HG02943 (cell line): ENCODE data around the gene HTR3D.
"Not testable (repeated sequence)": the region's sequence is repeated elsewhere in the genome, so short reads cannot be mapped to it uniquely, and the experiment has no call there.

ENCODE experiments used
- ATAC-seq: cut with Tn5 transposase; IDR thresholded peaks from one replicate; pipeline ENCODE4 v1.9.1; 2021; ENCODE audit warnings: mild to moderate bottlenecking, low read depth, moderate library complexity; ENCODE audit not compliant: unreplicated experiment

Gene HTR3D

DNA sequence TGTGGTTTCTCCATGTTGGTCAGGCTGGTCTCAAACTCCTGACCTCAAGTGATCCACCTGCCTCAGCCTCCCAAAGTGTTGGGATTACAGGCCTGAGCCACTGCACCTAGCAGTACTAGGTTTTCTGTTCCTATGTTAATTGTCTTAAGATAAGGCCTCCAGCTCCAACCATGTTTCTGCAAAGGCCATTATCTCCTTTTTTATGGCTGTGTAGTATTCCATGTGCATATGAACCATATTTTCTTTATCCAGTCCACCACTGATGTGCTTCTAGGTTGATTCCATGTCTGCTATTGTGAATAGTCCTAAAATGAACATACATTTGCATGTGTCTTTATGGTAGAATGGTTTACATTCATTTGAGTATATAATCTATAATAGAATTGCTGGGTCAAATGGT is 31.1 kb downstream of the HTR3D start:
- ATAC-seq: no peak

DNA sequence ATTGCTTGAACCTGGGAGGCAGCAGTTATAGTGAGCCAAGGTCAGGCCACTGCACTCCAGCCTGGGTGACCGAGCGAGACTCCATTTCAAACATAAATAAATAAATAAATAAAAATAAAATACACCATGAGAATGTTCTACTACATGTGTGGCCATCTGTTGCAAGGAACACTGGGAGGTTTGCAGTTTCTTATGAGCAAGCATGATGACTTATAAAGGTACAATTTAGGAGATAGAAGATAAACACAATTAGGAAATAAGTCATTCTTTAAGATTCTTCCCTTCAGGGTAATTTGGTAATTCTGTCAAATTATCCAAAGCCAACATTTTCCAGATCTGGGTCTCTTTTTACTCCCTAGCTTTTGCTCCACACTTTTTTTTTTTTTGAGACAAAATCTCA is 34.7 kb downstream of the HTR3D start:
- no peak for ATAC-seq

DNA sequence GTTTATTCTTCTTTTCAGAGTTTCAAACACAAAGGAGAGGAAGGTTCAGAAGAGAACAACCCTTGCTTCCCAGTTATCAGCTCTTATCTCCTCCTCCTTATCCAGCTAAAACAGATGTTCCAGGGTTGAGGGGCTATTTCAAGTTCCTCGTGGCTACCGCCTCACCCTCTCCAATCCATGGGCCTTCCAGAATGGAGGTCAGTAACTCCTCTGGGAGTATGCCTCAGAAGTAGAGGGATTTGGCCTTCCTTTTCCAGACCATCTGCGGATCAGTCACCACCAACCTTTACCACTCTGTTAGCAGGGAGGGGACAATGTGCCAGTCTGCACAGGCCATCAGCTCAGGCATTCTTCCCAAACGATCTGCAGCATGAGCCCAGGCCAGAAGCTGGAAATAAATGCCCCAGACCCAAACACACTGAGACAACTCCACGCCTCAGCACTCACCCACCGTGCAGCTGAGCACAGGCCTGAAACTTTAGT is 36.1 kb downstream of the HTR3D start:
- ATAC-seq: no peak

DNA sequence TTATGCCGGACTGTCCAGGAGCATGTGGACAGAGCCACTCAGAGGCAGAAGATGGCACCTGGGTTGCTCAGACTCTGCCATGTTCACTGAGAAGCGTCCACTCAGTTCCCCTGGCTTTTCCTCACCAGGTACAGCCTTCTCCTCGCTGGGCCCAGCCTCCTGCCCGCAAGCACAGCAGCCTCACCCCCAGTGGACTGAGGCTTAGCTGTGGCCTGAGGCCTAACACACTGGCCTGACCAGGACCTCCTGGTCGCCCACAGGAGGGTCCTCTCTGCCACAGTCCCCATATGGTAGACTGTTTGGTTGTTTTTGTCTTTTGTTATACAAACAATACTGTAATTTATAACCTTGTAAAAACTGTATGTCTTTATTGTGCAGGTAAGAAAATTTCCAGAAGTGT is 36.8 kb downstream of the HTR3D start:
- no peak for ATAC-seq

DNA sequence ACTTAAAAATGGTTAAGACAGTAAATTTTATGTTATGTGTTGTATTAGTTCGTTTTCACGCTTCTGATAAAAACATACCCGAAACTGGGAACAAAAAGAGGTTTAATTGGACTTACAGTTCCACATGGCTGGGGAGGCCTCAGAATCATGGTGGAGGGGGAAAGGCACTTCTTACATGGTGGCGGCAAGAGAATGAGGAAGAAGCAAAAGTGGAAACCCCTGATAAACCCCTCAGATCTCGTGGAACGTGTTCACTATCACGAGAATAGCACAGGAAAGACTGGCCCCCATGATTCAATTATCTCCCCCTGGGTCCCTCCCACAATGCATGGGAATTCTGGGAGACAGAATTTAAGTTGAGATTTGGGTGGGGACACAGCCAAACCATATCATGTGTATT is 39.6 kb downstream of the HTR3D start:
- ATAC-seq: not testable (repeated sequence)

DNA sequence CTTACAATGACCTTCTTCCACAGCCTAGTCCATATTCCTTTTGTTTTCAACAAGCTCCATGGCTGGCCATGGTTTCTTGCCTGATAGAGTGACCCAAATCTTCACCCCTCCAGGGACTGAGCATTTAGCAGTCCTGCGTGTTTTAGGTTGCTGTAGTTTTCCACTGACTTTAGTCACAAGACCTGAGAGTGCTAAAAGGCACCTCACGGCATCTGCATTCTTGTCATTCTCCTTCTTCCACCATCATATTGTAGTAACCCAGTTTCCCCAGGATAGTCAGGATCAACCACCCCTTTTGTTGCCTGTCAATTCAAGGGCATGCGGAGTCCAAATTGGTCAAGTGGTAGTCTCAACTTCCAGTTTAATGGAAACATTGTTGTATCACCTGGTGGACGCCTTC is 42.1 kb downstream of the HTR3D start:
- no peak for ATAC-seq

DNA sequence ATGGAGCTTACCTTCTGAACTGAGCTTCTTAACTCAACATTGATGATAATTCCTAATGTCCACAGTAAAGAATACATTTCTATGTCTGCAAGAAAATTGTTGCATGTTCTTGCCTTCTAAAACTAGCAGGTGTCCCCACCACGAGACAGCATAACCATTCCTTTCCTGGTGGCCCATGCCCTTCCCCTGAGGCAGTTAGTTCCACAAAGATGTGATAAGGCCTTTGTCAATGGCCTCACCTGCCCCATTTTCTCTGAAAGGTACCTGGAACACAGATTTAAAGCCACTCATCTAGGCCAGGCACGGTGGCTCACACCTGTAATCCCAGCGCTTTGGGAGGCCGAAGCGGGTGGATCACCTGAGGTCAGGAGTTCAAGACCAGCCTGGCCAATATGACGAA is 44.4 kb downstream of the HTR3D start:
- ATAC-seq: no peak

DNA sequence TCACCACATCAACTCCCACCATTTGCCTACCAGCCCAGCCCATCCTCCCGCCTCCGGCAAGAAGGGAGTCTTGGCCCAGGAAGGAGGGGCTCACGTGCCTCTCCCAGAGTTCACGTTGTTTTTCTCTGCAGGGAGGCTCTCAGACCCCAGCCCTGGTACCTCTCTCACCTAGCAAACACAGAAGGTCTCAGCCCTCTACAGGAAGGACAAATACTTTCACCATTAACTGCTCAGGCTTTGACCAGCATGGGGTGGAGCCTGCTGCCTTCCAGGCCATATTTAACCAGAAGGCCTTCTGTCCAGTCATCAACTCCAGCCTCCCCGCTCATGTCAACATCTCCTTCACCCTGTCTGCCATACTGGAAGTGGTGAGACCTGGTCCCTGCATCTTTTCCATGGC is 46.3 kb downstream of the HTR3D start:
- ATAC-seq: no peak

DNA sequence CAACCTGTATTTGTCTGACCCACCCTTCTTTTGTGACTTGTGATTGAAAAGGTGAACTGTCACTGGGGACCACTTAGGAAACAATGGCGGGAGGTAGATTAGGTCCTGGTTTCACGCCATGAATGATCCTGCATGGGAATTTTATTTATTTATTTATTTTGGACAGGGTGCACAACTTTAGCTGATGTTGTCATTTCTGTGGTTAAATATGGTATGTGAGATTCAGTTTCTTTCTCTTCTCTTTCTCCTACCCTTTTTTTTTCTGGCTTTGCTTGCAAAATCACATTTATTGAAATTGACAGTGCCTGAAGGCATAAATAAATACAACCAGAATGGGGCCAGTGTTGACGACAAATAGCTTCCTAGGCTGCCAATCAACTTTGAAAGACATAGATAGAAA is 47.3 kb downstream of the HTR3D start:
- ATAC-seq: no peak

DNA sequence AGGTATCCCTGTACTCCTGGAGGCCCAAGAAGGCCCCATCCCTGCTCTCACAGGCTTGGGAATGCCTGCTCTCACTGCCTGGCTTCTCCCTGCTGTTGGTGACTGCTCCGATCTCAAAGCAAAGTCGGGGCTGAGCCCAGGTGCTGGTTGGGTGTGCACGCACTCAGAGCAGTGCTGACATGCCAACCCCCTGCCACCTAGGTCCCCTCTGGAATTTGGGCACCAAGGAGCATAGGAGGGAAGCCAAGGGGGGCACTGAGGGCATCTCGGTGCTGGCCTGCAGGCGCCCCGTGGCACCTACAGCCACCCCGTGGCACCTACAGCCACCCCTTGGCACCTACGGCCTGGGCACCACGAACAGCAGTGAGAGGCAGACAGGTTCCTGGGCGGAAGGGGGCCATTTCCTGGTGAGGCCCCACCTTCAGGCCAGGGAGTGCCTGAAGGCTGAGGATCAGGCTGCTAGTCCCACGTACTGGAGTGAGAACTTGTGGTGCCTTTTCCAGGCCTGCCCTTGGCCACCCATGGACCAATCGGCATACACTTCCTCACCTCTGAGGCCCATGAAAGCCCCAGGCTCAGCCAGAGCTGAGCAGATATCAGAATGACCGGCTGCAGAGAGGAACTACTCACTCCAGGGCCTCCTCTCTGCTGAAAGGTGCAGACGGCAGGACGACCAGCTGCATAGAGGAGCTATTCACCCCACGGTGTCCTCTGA is 49.7 kb downstream of the HTR3D start:
- no peak for ATAC-seq

DNA sequence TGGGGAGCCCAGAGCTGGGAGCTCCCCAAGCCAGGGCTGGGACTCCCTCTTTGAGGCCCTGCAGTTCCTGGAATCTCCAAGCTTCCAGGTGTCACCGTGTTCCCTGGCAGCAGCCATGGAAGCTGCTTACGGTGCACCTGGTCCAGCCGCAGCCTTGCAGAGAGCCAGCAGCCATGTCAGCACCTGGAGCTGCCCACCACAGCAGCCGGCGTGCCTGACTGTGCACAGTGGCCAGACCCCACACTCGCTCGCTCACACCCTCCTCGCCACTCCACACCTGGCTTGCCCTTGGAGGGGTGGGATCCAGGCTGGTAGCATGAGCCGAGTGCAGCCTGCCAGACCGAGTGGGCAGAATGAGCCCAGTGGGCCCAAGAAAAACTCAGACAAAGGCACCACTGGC is 50.5 kb downstream of the HTR3D start:
- ATAC-seq: no peak

DNA sequence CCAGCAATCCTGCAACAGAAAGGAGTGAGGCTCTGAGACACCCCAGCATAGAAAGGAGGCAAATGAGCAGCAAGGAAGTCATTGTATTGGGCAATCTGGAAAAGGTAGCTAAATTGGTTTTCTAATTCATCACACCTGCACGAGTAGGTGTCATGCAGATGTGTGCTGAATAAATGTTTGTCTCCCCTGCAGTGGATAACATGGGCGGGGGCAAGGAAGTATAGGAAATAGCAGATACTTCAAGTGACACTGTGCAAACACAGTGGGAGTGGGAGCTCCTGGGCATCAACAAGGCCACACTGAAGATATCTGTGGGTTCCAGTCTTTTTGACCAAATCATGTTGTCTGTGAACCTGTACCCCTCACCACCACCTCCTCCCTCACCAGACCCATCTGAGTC is 50.9 kb downstream of the HTR3D start:
- ATAC-seq: no peak

DNA sequence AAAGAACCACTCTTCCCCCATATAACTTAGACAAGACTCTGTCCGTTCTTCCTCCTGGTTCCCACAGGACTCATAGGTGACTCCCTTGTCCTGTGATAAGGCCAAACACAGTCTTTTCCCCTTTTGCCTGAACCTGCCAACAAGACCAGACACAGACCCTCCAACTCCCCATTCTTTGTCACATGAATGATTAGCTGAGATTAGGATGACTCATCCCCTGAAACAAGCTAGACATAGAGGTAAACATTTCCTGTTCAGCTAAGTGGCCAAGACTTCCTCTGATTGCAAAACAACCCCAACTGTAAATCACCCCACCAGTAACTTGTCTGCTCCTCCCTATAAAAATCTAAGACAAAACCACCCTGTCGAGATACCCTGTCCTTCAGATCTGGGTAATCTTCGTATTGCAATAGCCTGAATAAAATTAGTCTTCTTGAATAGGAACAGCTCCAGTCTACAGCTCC is 53.9 kb downstream of the HTR3D start:
- ATAC-seq: no peak
